Astrocyte (in vitro differentiated cells and primary cell): ENCODE results near the gene PAFAH1B1. TPM values are rescaled to one million over a fixed set of nuclear protein-coding genes. Genes with fewer than 3 reads are reported as not detected.

ENCODE experiments used
- DNase-seq: peaks from one replicate; pipeline ENCODE4 v3.0.0-alpha.2; 2010; ENCODE audit warnings: low read depth
- FAIRE-seq: peaks from 2 replicates; lab custom pipeline; 2011; peaks lifted over from hg19 to GRCh38; lab: Jason Lieb, UNC
- H2AFZ ChIP-seq: 2 replicates; pipeline ENCODE4 v1.6.0; 2012; ENCODE audit warnings: low read depth, low read length, inconsistent platforms
- H3K27ac ChIP-seq: 2 replicates; pipeline ENCODE4 v1.5.1; 2011; ENCODE audit warnings: low read depth, low read length, inconsistent platforms
- H3K27me3 ChIP-seq: 2 replicates; pipeline ENCODE4 v1.6.0; 2011; ENCODE audit warnings: low read length, inconsistent platforms; ENCODE audit not compliant: insufficient read depth
- H3K36me3 ChIP-seq: 2 replicates; pipeline ENCODE4 v1.5.1; 2011; ENCODE audit warnings: low read length, inconsistent platforms; ENCODE audit not compliant: insufficient read depth
- H3K4me1 ChIP-seq: 2 replicates; pipeline ENCODE4 v1.5.1; 2011; ENCODE audit warnings: low read length, inconsistent platforms; ENCODE audit not compliant: insufficient read depth
- H3K4me2 ChIP-seq: 2 replicates; pipeline ENCODE4 v1.6.0; 2012; ENCODE audit warnings: low read length, inconsistent platforms
- H3K4me3 ChIP-seq: 2 replicates; pipeline ENCODE4 v1.5.1; 2011; ENCODE audit warnings: low read depth, mild to moderate bottlenecking, low read length, inconsistent platforms; ENCODE audit not compliant: insufficient read depth
- H3K79me2 ChIP-seq: 2 replicates; pipeline ENCODE4 v1.6.0; 2012; ENCODE audit warnings: mild to moderate bottlenecking, low read length, inconsistent platforms; ENCODE audit not compliant: insufficient read depth
- H3K9ac ChIP-seq: 2 replicates; pipeline ENCODE4 v1.6.0; 2012; ENCODE audit warnings: mild to moderate bottlenecking, low read length, inconsistent platforms
- H3K9me3 ChIP-seq: 2 replicates; pipeline ENCODE4 v1.5.1; 2012; ENCODE audit warnings: low read depth, mild to moderate bottlenecking, low read length, inconsistent platforms; ENCODE audit not compliant: insufficient read depth
- H4K20me1 ChIP-seq: 2 replicates; pipeline ENCODE4 v1.6.0; 2012; ENCODE audit warnings: low read length, inconsistent platforms; ENCODE audit not compliant: insufficient read depth
- H3K27ac Mint-ChIP-seq: one replicate; pipeline ENCODE4 v1.8.0; 2021; ENCODE audit warnings: mild to moderate bottlenecking, mixed read lengths; ENCODE audit not compliant: unreplicated experiment
- H3K27me3 Mint-ChIP-seq: one replicate; pipeline ENCODE4 v1.8.0; 2021; ENCODE audit warnings: low read depth, mixed read lengths; ENCODE audit not compliant: unreplicated experiment
- H3K36me3 Mint-ChIP-seq: one replicate; pipeline ENCODE4 v1.8.0; 2021; ENCODE audit warnings: low read depth, mixed read lengths; ENCODE audit not compliant: unreplicated experiment
- H3K4me1 Mint-ChIP-seq: one replicate; pipeline ENCODE4 v1.8.0; 2021; ENCODE audit warnings: low read depth, mixed read lengths; ENCODE audit not compliant: unreplicated experiment
- H3K4me3 Mint-ChIP-seq: one replicate; pipeline ENCODE4 v1.8.0; 2021; ENCODE audit warnings: mild to moderate bottlenecking, moderate library complexity, mixed read lengths; ENCODE audit not compliant: unreplicated experiment
- H3K9me3 Mint-ChIP-seq: one replicate; pipeline ENCODE4 v1.8.0; 2021; ENCODE audit warnings: mild to moderate bottlenecking, mixed read lengths; ENCODE audit not compliant: unreplicated experiment
- EZH2 ChIP-seq: IDR thresholded peaks from 2 replicates; pipeline ENCODE4 v1.6.1; 2012; ENCODE audit warnings: mild to moderate bottlenecking, low read length, inconsistent platforms; ENCODE audit not compliant: insufficient read depth
- total RNA-seq: library from RNA; stranded (reverse); gene quantifications from 2 replicates; pipeline ENCODE4 v1.2.1, GENCODE V29; 2021
- TF ChIP-seq, protein P1 (sequence below): IDR thresholded peaks from 2 replicates; pipeline ENCODE4 v1.5.1; 2011; ENCODE audit warnings: low read depth, mild to moderate bottlenecking, inconsistent platforms, low read length, moderate library complexity; ENCODE audit not compliant: insufficient read depth

The PAFAH1B1 gene
- total RNA-seq, 1 donor from 2014 or later: 195 TPM

DNA sequence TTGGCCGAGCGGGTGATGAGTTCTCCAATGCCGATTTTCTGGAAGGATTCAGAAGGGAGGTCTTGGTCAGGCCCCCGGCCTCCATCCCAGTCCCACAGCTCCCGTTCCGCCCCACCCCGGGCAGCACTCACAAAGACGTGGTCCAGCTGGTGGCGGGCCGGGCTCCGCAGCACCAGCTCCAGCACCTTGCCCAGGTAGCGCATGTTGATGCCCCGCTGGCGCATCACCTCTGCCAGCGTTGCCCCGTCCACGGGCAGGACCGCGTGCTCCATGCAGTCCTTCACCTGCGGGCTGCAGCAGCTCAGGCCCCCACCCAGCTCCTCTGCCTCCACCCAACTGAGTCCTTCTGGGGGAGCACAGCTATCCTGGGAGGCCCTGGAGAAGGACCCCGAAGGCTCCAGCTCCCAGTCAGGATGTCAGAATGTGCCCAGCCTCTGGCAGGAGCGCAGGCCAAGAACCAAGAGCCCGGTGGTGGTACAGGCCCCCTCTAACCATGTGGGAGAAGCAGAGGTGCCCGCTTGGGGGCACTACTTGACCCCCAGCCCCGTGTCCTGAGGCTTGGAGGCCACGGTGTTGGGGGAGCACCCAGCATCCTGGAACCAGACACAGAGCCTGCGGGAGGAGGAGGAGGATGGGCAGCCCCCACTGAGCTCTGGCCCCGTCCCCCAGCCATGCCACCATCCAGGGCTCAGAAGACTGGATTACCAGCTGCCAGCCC lies 101.9 kb downstream of the PAFAH1B1 start:
- H3K4me3 Mint-ChIP-seq: no peak overlapping the region
- no peaks in the 10 kb centered on the region for H3K9me3 Mint-ChIP-seq
- H3K36me3 ChIP-seq: peaks cover 4% of the 10 kb centered on the region
- FAIRE-seq (no peak), DNase-seq (no peak)
- H3K27me3 Mint-ChIP-seq: no peaks in the 10 kb centered on the region
- H3K27ac Mint-ChIP-seq: no peak overlapping the region
- H3K9me3 ChIP-seq: no peaks in the 10 kb centered on the region
- no peak overlapping the region for H3K27ac ChIP-seq
- no peaks in the 10 kb centered on the region for H3K79me2 ChIP-seq
- peaks cover 5% of the 10 kb centered on the region for H3K36me3 Mint-ChIP-seq
- no peak for TF ChIP-seq EZH2
- TF ChIP-seq, protein P1, sequence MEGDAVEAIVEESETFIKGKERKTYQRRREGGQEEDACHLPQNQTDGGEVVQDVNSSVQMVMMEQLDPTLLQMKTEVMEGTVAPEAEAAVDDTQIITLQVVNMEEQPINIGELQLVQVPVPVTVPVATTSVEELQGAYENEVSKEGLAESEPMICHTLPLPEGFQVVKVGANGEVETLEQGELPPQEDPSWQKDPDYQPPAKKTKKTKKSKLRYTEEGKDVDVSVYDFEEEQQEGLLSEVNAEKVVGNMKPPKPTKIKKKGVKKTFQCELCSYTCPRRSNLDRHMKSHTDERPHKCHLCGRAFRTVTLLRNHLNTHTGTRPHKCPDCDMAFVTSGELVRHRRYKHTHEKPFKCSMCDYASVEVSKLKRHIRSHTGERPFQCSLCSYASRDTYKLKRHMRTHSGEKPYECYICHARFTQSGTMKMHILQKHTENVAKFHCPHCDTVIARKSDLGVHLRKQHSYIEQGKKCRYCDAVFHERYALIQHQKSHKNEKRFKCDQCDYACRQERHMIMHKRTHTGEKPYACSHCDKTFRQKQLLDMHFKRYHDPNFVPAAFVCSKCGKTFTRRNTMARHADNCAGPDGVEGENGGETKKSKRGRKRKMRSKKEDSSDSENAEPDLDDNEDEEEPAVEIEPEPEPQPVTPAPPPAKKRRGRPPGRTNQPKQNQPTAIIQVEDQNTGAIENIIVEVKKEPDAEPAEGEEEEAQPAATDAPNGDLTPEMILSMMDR: no peak
- H3K4me1 ChIP-seq: no peaks in the 10 kb centered on the region
- H3K9ac ChIP-seq: no peak overlapping the region
- H3K4me3 ChIP-seq: no peak overlapping the region
- H2AFZ ChIP-seq: no peak overlapping the region
- no peaks in the 10 kb centered on the region for H3K27me3 ChIP-seq
- H3K4me2 ChIP-seq: no peak overlapping the region
- H4K20me1 ChIP-seq: no peaks in the 10 kb centered on the region
- no peaks in the 10 kb centered on the region for H3K4me1 Mint-ChIP-seq

DNA sequence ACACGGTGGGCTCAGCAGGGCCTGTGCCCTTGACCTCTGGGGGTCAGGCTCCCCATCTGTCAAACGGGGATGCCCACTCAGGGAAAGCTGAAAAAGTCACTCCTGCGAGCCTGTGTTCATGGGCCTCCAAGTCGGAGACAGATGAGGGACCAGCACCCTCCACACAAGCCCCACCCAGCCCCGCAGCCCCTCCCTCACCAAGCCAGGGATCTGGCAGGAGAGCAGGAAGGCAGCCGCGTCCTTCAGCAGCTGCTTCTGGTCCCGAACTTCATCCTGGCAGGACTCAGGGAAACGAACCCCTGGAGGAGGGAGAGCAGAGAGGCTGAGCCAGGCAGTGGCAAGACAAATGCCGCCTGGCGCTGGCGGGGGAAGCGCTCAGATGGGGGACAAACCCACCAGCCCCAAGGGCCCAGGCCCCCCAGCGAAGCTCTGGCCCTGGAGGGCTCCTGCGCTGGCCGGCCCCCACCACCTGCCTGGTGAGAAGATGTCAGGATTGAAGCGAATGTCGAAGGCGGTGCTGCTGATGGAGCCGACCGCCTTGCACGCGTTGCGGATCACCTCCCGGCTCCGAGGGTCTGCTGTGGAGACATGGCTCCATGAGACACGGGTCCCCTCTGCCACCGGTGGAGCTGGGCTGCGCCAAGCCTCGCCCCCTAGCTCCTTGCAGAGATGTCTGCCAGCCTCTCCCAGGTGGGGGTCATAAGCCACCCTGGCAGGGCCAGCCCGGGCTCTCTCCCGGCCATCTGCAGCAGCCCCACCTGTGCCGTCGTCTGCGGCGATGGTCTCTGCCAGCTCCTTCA lies 102.7 kb downstream of the PAFAH1B1 start:
- no peak for DNase-seq
- H3K9me3 ChIP-seq: no peaks in the 10 kb centered on the region
- H3K27me3 ChIP-seq: no peaks in the 10 kb centered on the region
- H3K4me2 ChIP-seq: no peak overlapping the region
- Mint-ChIP-seq H3K27ac (no peak overlapping the region), H3K36me3 (peaks cover 8% of the 10 kb centered on the region), H3K4me1 (no peaks in the 10 kb centered on the region), H3K9me3 (no peaks in the 10 kb centered on the region), H3K4me3 (no peak overlapping the region), H3K27me3 (no peaks in the 10 kb centered on the region)
- no peak for TF ChIP-seq EZH2
- TF ChIP-seq, protein P1: no peak
- H3K27ac ChIP-seq: no peak overlapping the region
- peaks cover 4% of the 10 kb centered on the region for H3K36me3 ChIP-seq
- no peak overlapping the region for H2AFZ ChIP-seq
- no peak overlapping the region for H3K9ac ChIP-seq
- H3K4me1 ChIP-seq: no peaks in the 10 kb centered on the region
- H4K20me1 ChIP-seq: no peaks in the 10 kb centered on the region
- no peak for FAIRE-seq
- no peaks in the 10 kb centered on the region for H3K79me2 ChIP-seq
- no peak overlapping the region for H3K4me3 ChIP-seq
